ENCODE measurements around the gene KSR1.

- TF ChIP-seq POLR2A (IDR thresholded peaks at IDR 0.05), result no peak
- TF ChIP-seq CTCF (IDR thresholded peaks at IDR 0.05), result no peak
- no peak for TF ChIP-seq EP300 (IDR thresholded peaks at IDR 0.05)
Measured at GRCh38 chr17:27572665-27573064, 116.4 kb downstream of the KSR1 start.

All from upper lobe of left lung (tissue), 4 donors.